HCT116 (cell line): ENCODE data around the gene FIBCD1. TPM values are rescaled to one million over a fixed set of nuclear protein-coding genes. Genes with fewer than 3 reads are reported as not detected.

Experiments used
- ATAC-seq: fragments of 200-7000 bp; cut with Tn5 transposase; 2 replicates; pipeline ENCODE4 v1.9.1; 2020; ENCODE audit warnings: mild to moderate bottlenecking, moderate library complexity
- BruUV-seq: library from RNA; stranded (reverse); fragments of 400-500 nt; replicated peaks from 2 replicates; lab custom pipeline; 2021; lab: Mats Ljungman, UMichigan
- CTCF ChIA-PET: fragments of 300-600 bp; sonication (Branson Sonifier 250); formaldehyde crosslinking; loops from one replicate; lab custom pipeline; 2021; ENCODE audit warnings: antibody characterized with exemption; lab: Charles Lee
- POLR2A ChIA-PET: fragments of 300-600, 350-600 bp; sonication (Branson Sonifier 250); formaldehyde crosslinking; loops from one replicate; lab custom pipeline; 2021; ENCODE audit warnings: antibody characterized with exemption; lab: Charles Lee
- RAD21 ChIA-PET, 2 experiments: fragments of 300-600 bp; sonication (Branson Sonifier 250); formaldehyde crosslinking; loops; one replicate each; lab custom pipeline; 2023; ENCODE audit warnings: low total read pairs in 2 of 2; ENCODE audit not compliant: uncharacterized antibody in 2 of 2, unreplicated experiment in 2 of 2, low non-redundant PET in 1 of 2; lab: Charles Lee
- DNase-seq: peaks from one replicate; pipeline ENCODE4 v3.0.0-alpha.2; 2010; ENCODE audit warnings: low read depth, low spot score
- H2AFZ ChIP-seq: fragments of 200-600 bp; shearing (Covaris generic), sonication (generic); 2 replicates; pipeline ENCODE4 v1.6.1; 2017; ENCODE audit warnings: low read depth, mixed run types, mixed read lengths, antibody characterized with exemption, low read length; ENCODE audit not compliant: poor library complexity, severe bottlenecking
- H3K27ac ChIP-seq: 2 replicates; pipeline ENCODE4 v1.5.1; 2012; ENCODE audit warnings: low read depth, low read length
- H3K27me3 ChIP-seq: fragments of 200-600 bp; sonication (generic); 2 replicates; pipeline ENCODE4 v1.6.1; 2016; ENCODE audit warnings: mixed run types, low read length, mixed read lengths; ENCODE audit not compliant: insufficient read depth
- H3K36me3 ChIP-seq, 2 experiments: fragments of 200-500 bp in 1 of 2; fragments of 200-600 bp in 1 of 2; sonication (Bioruptor generic) in 1 of 2; sonication (generic) in 1 of 2; 2 replicates each; pipeline versions ENCODE4 v1.5.1 to v1.6.1; 2014 to 2016; ENCODE audit warnings: low read length in 2 of 2, inconsistent platforms in 1 of 2, mixed read lengths in 1 of 2, mixed run types in 1 of 2; ENCODE audit not compliant: insufficient read depth in 2 of 2, control insufficient read depth in 1 of 2
- H3K4me1 ChIP-seq, 2 experiments: fragments of 200-600 bp in 1 of 2; sonication (generic) in 1 of 2; 2 replicates each; pipeline versions ENCODE4 v1.5.1 to v1.6.1; 2012 to 2017; ENCODE audit warnings: low read length in 2 of 2, inconsistent platforms in 1 of 2, mild to moderate bottlenecking in 1 of 2, mixed read lengths in 1 of 2, mixed run types in 1 of 2, moderate library complexity in 1 of 2; ENCODE audit not compliant: insufficient read depth in 2 of 2, control insufficient read depth in 1 of 2
- H3K4me2 ChIP-seq: fragments of 200-600 bp; sonication (generic); 2 replicates; pipeline ENCODE4 v1.6.1; 2017; ENCODE audit warnings: mixed run types, low read length, mixed read lengths
- H3K4me3 ChIP-seq, 2 experiments: fragments of 200-600 bp in 1 of 2; sonication (generic) in 1 of 2; replicated peaks in 1 of 2; 2 replicates each; pipeline ENCODE4 v1.5.1; 2011 to 2016; ENCODE audit warnings: low read length in 2 of 2, control low read depth in 1 of 2, low read depth in 1 of 2, mild to moderate bottlenecking in 1 of 2, mixed read lengths in 1 of 2, mixed run types in 1 of 2
- H3K79me2 ChIP-seq: fragments of 200-600 bp; sonication (generic); 2 replicates; pipeline ENCODE4 v1.6.1; 2017; ENCODE audit warnings: mild to moderate bottlenecking, mixed run types, low read length, moderate library complexity, mixed read lengths; ENCODE audit not compliant: insufficient read depth
- H3K9ac ChIP-seq: fragments of 200-600 bp; sonication (generic); 2 replicates; pipeline ENCODE4 v1.6.1; 2016; ENCODE audit warnings: low read length, mixed read lengths
- H3K9me2 ChIP-seq: fragments of 200-600 bp; sonication (generic), shearing (Covaris generic); 2 replicates; pipeline ENCODE4 v1.6.1; 2017; ENCODE audit warnings: mixed run types, mild to moderate bottlenecking, moderate library complexity; ENCODE audit not compliant: insufficient read depth
- H3K9me3 ChIP-seq, 2 experiments: fragments of 200-500 bp in 1 of 2; fragments of 200-600 bp in 1 of 2; sonication (Bioruptor generic) in 1 of 2; sonication (generic) in 1 of 2; 2 replicates each; pipeline ENCODE4 v1.6.1; 2014 to 2017; ENCODE audit warnings: low read length in 2 of 2, mixed read lengths in 2 of 2, inconsistent platforms in 1 of 2, low read depth in 1 of 2, mild to moderate bottlenecking in 1 of 2, mixed run types in 1 of 2, moderate library complexity in 1 of 2; ENCODE audit not compliant: control insufficient read depth in 1 of 2, insufficient read depth in 1 of 2
- H4K20me1 ChIP-seq: fragments of 200-600 bp; sonication (generic), shearing (Covaris generic); 2 replicates; pipeline ENCODE4 v1.6.1; 2017; ENCODE audit warnings: mixed run types, mild to moderate bottlenecking, moderate library complexity; ENCODE audit not compliant: insufficient read depth
- ATF3 ChIP-seq: IDR thresholded peaks from 2 replicates; pipeline ENCODE4 v1.6.1; 2012
- CBX3 ChIP-seq: IDR thresholded peaks from 2 replicates; pipeline ENCODE4 v1.6.1; 2012; ENCODE audit warnings: low read depth
- EGR1 ChIP-seq: IDR thresholded peaks from 2 replicates; pipeline ENCODE4 v1.6.1; 2012; ENCODE audit warnings: low read depth
- ELF1 ChIP-seq: IDR thresholded peaks from 2 replicates; pipeline ENCODE4 v1.6.1; 2012; ENCODE audit warnings: low read depth, borderline replicate concordance
- EZH2 ChIP-seq: fragments of 200-600 bp; sonication (generic); IDR thresholded peaks from 2 replicates; pipeline ENCODE4 v1.6.1; 2017; ENCODE audit warnings: antibody characterized with exemption, mixed run types
- FOSL1 ChIP-seq: IDR thresholded peaks from 2 replicates; pipeline ENCODE4 v1.6.1; 2012; ENCODE audit warnings: low read depth
- JUND ChIP-seq: IDR thresholded peaks from 2 replicates; pipeline ENCODE4 v1.6.1; 2012
- POLR2A ChIP-seq: IDR thresholded peaks from 2 replicates; pipeline ENCODE4 v1.7.0; 2011; ENCODE audit warnings: borderline replicate concordance; ENCODE audit not compliant: insufficient read depth, insufficient read length; ENCODE audit errors: extremely low read depth
- POLR2AphosphoS5 ChIP-seq: IDR thresholded peaks from 2 replicates; pipeline ENCODE4 v1.6.1; 2011; ENCODE audit warnings: mild to moderate bottlenecking, low read depth, low read length, moderate library complexity
- RAD21 ChIP-seq: IDR thresholded peaks from 2 replicates; pipeline ENCODE4 v1.6.1; 2012; ENCODE audit warnings: low read depth, mild to moderate bottlenecking
- REST ChIP-seq: IDR thresholded peaks from 2 replicates; pipeline ENCODE4 v1.6.1; 2012; ENCODE audit warnings: low read depth
- SIN3A ChIP-seq: IDR thresholded peaks from 2 replicates; pipeline ENCODE4 v1.6.1; 2012; ENCODE audit warnings: low read depth
- SP1 ChIP-seq: IDR thresholded peaks from 2 replicates; pipeline ENCODE4 v1.6.1; 2012; ENCODE audit warnings: low read depth
- ZBTB33 ChIP-seq: IDR thresholded peaks from 2 replicates; pipeline ENCODE4 v1.6.1; 2011; ENCODE audit warnings: mild to moderate bottlenecking, low read length, moderate library complexity; ENCODE audit not compliant: insufficient replicate concordance; ENCODE audit errors: extremely low read depth
- ZFX ChIP-seq: fragments of 450-650 bp; IDR thresholded peaks from 2 replicates; pipeline ENCODE4 v1.6.1; 2017
- ZNF274 ChIP-seq: fragments of 200-500 bp; sonication (Bioruptor generic); IDR thresholded peaks from 2 replicates; pipeline ENCODE4 v1.6.1; 2014; ENCODE audit warnings: mild to moderate bottlenecking, low read depth, low read length, inconsistent platforms
- intact Hi-C: fragments of 100-400 bp; cut with micrococcal nuclease; formaldehyde crosslinking; loops from 2 replicates; pipeline ENCODE4 v1.10.0; 2022
- total RNA-seq: library from RNA; stranded (reverse); gene quantifications from one replicate; pipeline ENCODE4 v1.2.1, GENCODE V29; 2021; ENCODE audit not compliant: unreplicated experiment

FIBCD1 gene
- total RNA-seq, 1 experiment from 2014 or later: 26.1 TPM

GRCh38 chr9:130945173-130945572, 6.1 kb upstream of the FIBCD1 start:
- H3K4me3 ChIP-seq: no peak overlapping the region
- H3K36me3 ChIP-seq: no peaks in the 10 kb centered on the region
- no peak overlapping the region for H3K9ac ChIP-seq
- peaks cover 7 to 36% of the 10 kb centered on the region in 2 experiments for H3K4me1 ChIP-seq
- H2AFZ ChIP-seq: no peak overlapping the region
- H3K27me3 ChIP-seq: no peaks in the 10 kb centered on the region
- H3K79me2 ChIP-seq: no peaks in the 10 kb centered on the region
- H3K4me2 ChIP-seq: no peak overlapping the region
- RAD21 ChIA-PET: no interaction called here
- intact Hi-C loops: no loop called here
- DNase-seq: no peak
- BruUV-seq: no TSS peak
- CTCF ChIA-PET: interaction anchor here (1.1 kb wide), 1 partner anchor 53 kb away, joined by 4 read pairs; no protein-coding TSS in a partner anchor
- H3K27ac ChIP-seq: no peak overlapping the region
- H3K9me3 ChIP-seq: no peaks in the 10 kb centered on the region; a peak in 1 of 4 replicates
- POLR2A ChIA-PET: no interaction called here
- no peak for TF ChIP-seq ZFX
- TF ChIP-seq EZH2: no peak
- TF ChIP-seq POLR2AphosphoS5: no peak
- no peak for TF ChIP-seq CBX3
- TF ChIP-seq SIN3A: no peak
- TF ChIP-seq JUND: no peak
- TF ChIP-seq, all 23 proteins: peak for 0
- no peaks in the 10 kb centered on the region for H3K9me2 ChIP-seq
- H4K20me1 ChIP-seq: no peaks in the 10 kb centered on the region
- ATAC-seq: no peak

GRCh38 chr9:130944510-130945058, 5.5 kb upstream of the FIBCD1 start:
- H3K36me3 ChIP-seq: no peaks in the 10 kb centered on the region
- ChIA-PET CTCF (interaction anchor here (1.1 kb wide), 1 partner anchor 54 kb away, joined by 4 read pairs; no protein-coding TSS in a partner anchor), POLR2A (no interaction called here), RAD21 (no interaction called here)
- H3K27me3 ChIP-seq: no peaks in the 10 kb centered on the region
- H3K9me3 ChIP-seq: no peaks in the 10 kb centered on the region; a peak in 1 of 4 replicates
- no TSS peak for BruUV-seq
- no peak overlapping the region for H3K9ac ChIP-seq
- H3K79me2 ChIP-seq: no peaks in the 10 kb centered on the region
- DNase-seq (no peak), ATAC-seq (no peak)
- no peak overlapping the region for H2AFZ ChIP-seq
- H3K9me2 ChIP-seq: no peaks in the 10 kb centered on the region
- no peak overlapping the region for H3K27ac ChIP-seq
- no peaks in the 10 kb centered on the region for H4K20me1 ChIP-seq
- H3K4me1 ChIP-seq: peaks cover 7 to 41% of the 10 kb centered on the region in 2 experiments
- H3K4me2 ChIP-seq: no peak overlapping the region
- no peak overlapping the region for H3K4me3 ChIP-seq
- intact Hi-C loops: no loop called here
- TF ChIP-seq FOSL1 (no peak), ZBTB33 (no peak), ZNF274 (no peak), RAD21 (no peak), SP1 (no peak), ATF3 (no peak), ZFX (no peak), POLR2A (no peak), ELF1 (no peak), POLR2AphosphoS5 (no peak), EGR1 (no peak), SIN3A (no peak), REST (no peak)
